A549 (cell line): Measurements from ENCODE around the gene ABCG5. TPM values are rescaled to one million over a fixed set of nuclear protein-coding genes. Genes with fewer than 3 reads are reported as not detected.

ENCODE experiments used
- ATAC-seq, 2 experiments: fragments of 200-7000 bp in 1 of 2; fragments of >200 bp in 1 of 2; cut with Nextera tagmentation in 1 of 2; cut with Tn5 transposase in 1 of 2; 3 replicates each; pipeline versions ENCODE4 v1.8.0 to v1.9.1; 2018 to 2020; ENCODE audit warnings: mild to moderate bottlenecking in 1 of 2, moderate library complexity in 1 of 2
- CTCF ChIA-PET: fragments of 300-600 bp; sonication (Branson Sonifier 250); formaldehyde crosslinking; extraction: SDS; loops from one replicate; lab custom pipeline; 2021; ENCODE audit warnings: antibody characterized with exemption, inconsistent platforms; lab: Yijun Ruan, JAX
- POLR2A ChIA-PET: fragments of 350-600 bp; formaldehyde crosslinking; extraction: SDS; loops from one replicate; lab custom pipeline; 2021; ENCODE audit warnings: antibody characterized with exemption, inconsistent platforms; lab: Yijun Ruan, JAX
- DNase-seq, 2 experiments: peaks; one replicate each; pipeline versions ENCODE4 v3.0.0 to v3.0.0-alpha.2; 2011 to 2016; ENCODE audit warnings: low read depth in 1 of 2, low spot score in 1 of 2
- FAIRE-seq: peaks from 2 replicates; lab custom pipeline; 2011; peaks lifted over from hg19 to GRCh38; lab: Jason Lieb, UNC
- H3K27ac ChIP-seq, 2 experiments: fragments of >200 bp; sonication (Bioruptor Twin); formaldehyde crosslinking; 3 replicates each; pipeline ENCODE4 v1.5.1; 2016 to 2017
- H3K4me1 ChIP-seq: fragments of >200 bp; sonication (Bioruptor Twin); formaldehyde crosslinking; 3 replicates; pipeline ENCODE4 v1.6.1; 2016
- H3K4me2 ChIP-seq: fragments of >200 bp; sonication (Bioruptor Twin); formaldehyde crosslinking; 3 replicates; pipeline ENCODE4 v1.6.1; 2016
- H3K4me3 ChIP-seq: fragments of >200 bp; sonication (Bioruptor Twin); formaldehyde crosslinking; 3 replicates; pipeline ENCODE4 v1.5.1; 2016
- H3K9me3 ChIP-seq: fragments of >200 bp; sonication (Bioruptor Twin); formaldehyde crosslinking; 3 replicates; pipeline ENCODE4 v1.6.1; 2016
- ATOH8 ChIP-seq: fragments of 250-450 bp; sonication (Bioruptor Pico); IDR thresholded peaks from 2 replicates; pipeline ENCODE4 v1.5.0; 2020; ENCODE audit warnings: low read depth, mild to moderate bottlenecking, moderate library complexity
- BHLHE40 ChIP-seq: IDR thresholded peaks from 2 replicates; pipeline ENCODE4 v1.6.1; 2012; ENCODE audit warnings: low read depth, low read length, inconsistent platforms
- CBX2 ChIP-seq: fragments of 200-600 bp; sonication (generic); IDR thresholded peaks from 2 replicates; pipeline ENCODE4 v1.6.1; 2016; ENCODE audit warnings: low read depth, mild to moderate bottlenecking, borderline replicate concordance
- CBX8 ChIP-seq: fragments of 200-600 bp; sonication (generic); IDR thresholded peaks from 2 replicates; pipeline ENCODE4 v1.6.1; 2016
- CHD2 ChIP-seq: fragments of 150-350 bp; IDR thresholded peaks from 2 replicates; pipeline ENCODE4 v1.6.1; 2014; ENCODE audit warnings: low read length; ENCODE audit not compliant: partially characterized antibody
- CHD4 ChIP-seq: fragments of 200-600 bp; sonication (generic); IDR thresholded peaks from 2 replicates; pipeline ENCODE4 v1.6.1; 2016; ENCODE audit warnings: antibody characterized with exemption, mild to moderate bottlenecking, borderline replicate concordance
- CTCF ChIP-seq: fragments of >200 bp; sonication (Bioruptor Twin); formaldehyde crosslinking; IDR thresholded peaks from 3 replicates; pipeline ENCODE4 v1.5.1; 2016
- FOXS1 ChIP-seq: fragments of 250-450 bp; sonication (Bioruptor Pico); IDR thresholded peaks from 2 replicates; pipeline ENCODE4 v1.5.0; 2020; ENCODE audit warnings: mild to moderate bottlenecking, moderate library complexity
- HDAC2 ChIP-seq: fragments of 200-600 bp; sonication (generic); IDR thresholded peaks from 2 replicates; pipeline ENCODE4 v1.6.1; 2016
- HES2 ChIP-seq: fragments of >200 bp; sonication (Bioruptor Twin); formaldehyde crosslinking; IDR thresholded peaks from 2 replicates; pipeline ENCODE4 v1.6.1; 2016
- HEYL ChIP-seq: fragments of 250-450 bp; sonication (Bioruptor Pico); IDR thresholded peaks from 2 replicates; pipeline ENCODE4 v1.8.0; 2021; ENCODE audit warnings: mild to moderate bottlenecking, moderate library complexity
- HOXA7 ChIP-seq: fragments of 250-450 bp; sonication (Bioruptor Pico); IDR thresholded peaks from 2 replicates; pipeline ENCODE4 v1.5.0; 2020; ENCODE audit warnings: mild to moderate bottlenecking, moderate library complexity
- JUN ChIP-seq, 2 experiments: fragments of >200 bp; sonication (Bioruptor Twin); formaldehyde crosslinking; IDR thresholded peaks; 2 replicates in 1 of 2; 3 replicates in 1 of 2; pipeline ENCODE4 v1.6.1; 2016 to 2017
- KDM1A ChIP-seq: fragments of 200-600 bp; sonication (generic); IDR thresholded peaks from 2 replicates; pipeline ENCODE4 v1.6.1; 2016; ENCODE audit warnings: low read depth, mild to moderate bottlenecking
- MAFK ChIP-seq: fragments of 450-650 bp; IDR thresholded peaks from 2 replicates; pipeline ENCODE4 v1.6.1; 2014; ENCODE audit not compliant: partially characterized antibody
- MAZ ChIP-seq: fragments of 150-350 bp; IDR thresholded peaks from 2 replicates; pipeline ENCODE4 v1.6.1; 2014; ENCODE audit warnings: antibody characterized with exemption, low read depth, low read length, borderline replicate concordance
- MYC ChIP-seq: IDR thresholded peaks from 2 replicates; pipeline ENCODE4 v1.6.1; 2012; ENCODE audit warnings: mild to moderate bottlenecking, inconsistent platforms, low read length, improper control_type of control experiment, borderline replicate concordance
- PBX3 ChIP-seq: IDR thresholded peaks from 2 replicates; pipeline ENCODE4 v1.6.1; 2012
- PHF8 ChIP-seq: fragments of 200-600 bp; sonication (generic); IDR thresholded peaks from 2 replicates; pipeline ENCODE4 v1.6.1; 2016; ENCODE audit warnings: low read depth, mild to moderate bottlenecking, antibody characterized with exemption, moderate library complexity, borderline replicate concordance
- RARB ChIP-seq: fragments of 250-450 bp; sonication (Bioruptor Pico); IDR thresholded peaks from 2 replicates; pipeline ENCODE4 v1.8.0; 2021; ENCODE audit warnings: mild to moderate bottlenecking, moderate library complexity
- RCOR1 ChIP-seq: fragments of 150-350 bp; IDR thresholded peaks from 2 replicates; pipeline ENCODE4 v1.6.1; 2014; ENCODE audit warnings: antibody characterized with exemption, low read length, low read depth
- RFX5 ChIP-seq: fragments of 450-650 bp; IDR thresholded peaks from 2 replicates; pipeline ENCODE4 v1.7.1; 2014; ENCODE audit warnings: antibody characterized with exemption, mild to moderate bottlenecking, moderate library complexity
- RNF2 ChIP-seq: fragments of 200-600 bp; sonication (generic); IDR thresholded peaks from 2 replicates; pipeline ENCODE4 v1.6.1; 2016; ENCODE audit warnings: low read depth, mild to moderate bottlenecking, antibody characterized with exemption, moderate library complexity, borderline replicate concordance
- SMC3 ChIP-seq: fragments of >200 bp; sonication (Bioruptor Twin); formaldehyde crosslinking; IDR thresholded peaks from 3 replicates; pipeline ENCODE4 v1.6.1; 2018; ENCODE audit warnings: inconsistent platforms
- TFCP2L1 ChIP-seq: fragments of 250-450 bp; sonication (Bioruptor Pico); IDR thresholded peaks from 2 replicates; pipeline ENCODE4 v1.5.0; 2021; ENCODE audit warnings: mild to moderate bottlenecking
- USF2 ChIP-seq: fragments of 450-650 bp; IDR thresholded peaks from 2 replicates; pipeline ENCODE4 v1.6.1; 2014; ENCODE audit warnings: antibody characterized with exemption
- ZC3H11A ChIP-seq: fragments of 450-650 bp; IDR thresholded peaks from 2 replicates; pipeline ENCODE4 v1.6.1; 2014; ENCODE audit warnings: antibody characterized with exemption, mild to moderate bottlenecking
- ZNF302 ChIP-seq: fragments of 250-450 bp; sonication (Bioruptor Pico); IDR thresholded peaks from 2 replicates; pipeline ENCODE4 v1.9.0; 2021; ENCODE audit warnings: inconsistent platforms, mild to moderate bottlenecking, moderate library complexity
- WGBS: methylation state at CpG from one replicate; pipeline ENCODE4 v1.1.6; 2017; ENCODE audit errors: missing lambda C conversion rate; 5-methylcytosine and 5-hydroxymethylcytosine counted together
- polyA plus RNA-seq, 4 experiments: library from polyadenylated mRNA; depleted of rRNA in 3 of 4; stranded (reverse); fragments of >200 nt; fragmentation: RNase III in 1 of 4; extraction: RNeasy Plus Mini Kit Qiagen cat#74134 plus additional on column Dnase treatment in 1 of 4; gene quantifications; 2 replicates in 3 of 4; 3 replicates in 1 of 4; pipeline ENCODE4 v1.2.3, GENCODE V29; 2011 to 2017

The ABCG5 gene
- polyA plus RNA-seq, 2 of the 4 experiments (the other 2 are of a cell fraction), result not detected

- TF ChIP-seq CTCF, result no peak
- TF ChIP-seq HOXA7 (CRISPR knock-in tag), result no peak
- no peak for TF ChIP-seq FOXS1 (CRISPR knock-in tag)
- TF ChIP-seq RFX5, result no peak
- TF ChIP-seq HDAC2, result no peak
- TF ChIP-seq BHLHE40, result no peak
- TF ChIP-seq TFCP2L1 (CRISPR knock-in tag), result no peak
- no peak for TF ChIP-seq CHD2
- TF ChIP-seq SMC3, result no peak
- no peak for TF ChIP-seq PBX3
- no peak for TF ChIP-seq HEYL
- no peak for TF ChIP-seq MYC
- no peak for TF ChIP-seq JUN (IDR thresholded peaks at IDR 0.05)
- no peak for TF ChIP-seq RARB (CRISPR knock-in tag)
- TF ChIP-seq MAFK, result no peak
- no peak for TF ChIP-seq CHD4
- TF ChIP-seq ZNF302 (CRISPR knock-in tag), result no peak
- TF ChIP-seq, all 56 proteins: peak for 0
- CTCF ChIA-PET, result interaction anchor here (1.4 to 3.2 kb wide), 3 partner anchors 10 to 12 kb away, joined by 3 to 12 read pairs (median 7); no protein-coding TSS in a partner anchor
- Histone ChIP-seq H3K4me3 (no peak overlapping the region), H3K27ac (no peak overlapping the region), H3K4me1 (peaks cover 16% of the 10 kb centered on the region), H3K9me3 (no peaks in the 10 kb centered on the region), H3K4me2 (no peak overlapping the region)
- FAIRE-seq, result no peak
- DNase-seq, result no peak
- 86% methylated on average over 7 of the region's 7 CpGs for WGBS
- POLR2A ChIA-PET, result no interaction called here
- ATAC-seq, result no peak; a peak in 1 of 6 replicates
Observed at GRCh38 chr2:43885132-43885632, 46.5 kb upstream of the ABCG5 start.

- Histone ChIP-seq H3K4me1 (peaks cover 16% of the 10 kb centered on the region), H3K27ac (no peak overlapping the region), H3K4me2 (no peak overlapping the region), H3K4me3 (no peak overlapping the region), H3K9me3 (no peaks in the 10 kb centered on the region)
- CTCF ChIA-PET, result interaction anchor here (1.0 to 3.2 kb wide), 3 partner anchors 13 to 595 kb away, joined by 3 to 12 read pairs (median 7); no protein-coding TSS in a partner anchor
- FAIRE-seq (no peak), ATAC-seq (no peak), DNase-seq (no peak)
- WGBS, result 51% methylated on average over 5 of the region's 5 CpGs
- POLR2A ChIA-PET, result interaction anchor here (0.7 kb wide), 1 partner anchor 8 kb away, joined by 3 read pairs; no protein-coding TSS in a partner anchor
- TF ChIP-seq ZC3H11A, result no peak
- no peak for TF ChIP-seq RNF2
- TF ChIP-seq SMC3, result no peak
- TF ChIP-seq CBX8, result no peak
- no peak for TF ChIP-seq KDM1A
- no peak for TF ChIP-seq HOXA7 (CRISPR knock-in tag)
- no peak for TF ChIP-seq PHF8
- TF ChIP-seq RCOR1, result no peak
- no peak for TF ChIP-seq PBX3
- TF ChIP-seq CBX2, result no peak
- no peak for TF ChIP-seq ATOH8 (CRISPR knock-in tag)
- TF ChIP-seq MYC, result no peak
- no peak for TF ChIP-seq MAZ
- no peak for TF ChIP-seq HES2
- no peak for TF ChIP-seq USF2
Observed at GRCh38 chr2:43884689-43885088, 46.0 kb upstream of the ABCG5 start.
